Measurements from ENCODE around the gene SLC16A14. TPM values are rescaled to one million over a fixed set of nuclear protein-coding genes. Genes with fewer than 3 reads are reported as not detected.

SLC16A14 gene
- total and polyA plus RNA-seq, 2 of the 8 experiments (the other 6 are each of a cell fraction or from before 2014, with no cell fraction given) = 2.1 to 3.0 TPM

- no peak overlapping the region for H4K91ac ChIP-seq (replicated peaks; ENCODE audit: insufficient read length, low read length)
- no peak overlapping the region for H4K5ac ChIP-seq (ENCODE audit: insufficient read length, low read depth, low read length)
- 90% methylated on average over 2 of the region's 2 CpGs; no CpG with 5 or more reads in 1 of the 2 experiments for WGBS, 2 experiments (ENCODE audit: extremely low coverage in 1 of 2, insufficient coverage in 1 of 2, insufficient read length in 1 of 2, insufficient replicate concordance in 2 of 2, low coverage in 1 of 2, low lambda C conversion rate in 2 of 2, missing lambda C conversion rate in 1 of 2)
- H2BK15ac ChIP-seq (ENCODE audit: low read length) = no peak overlapping the region
- no peak overlapping the region for H3K27ac ChIP-seq (ENCODE audit: low read depth, low read length)
- no peak overlapping the region for H2AK5ac ChIP-seq (ENCODE audit: low read depth, low read length)
- no peak overlapping the region for H2AFZ ChIP-seq (ENCODE audit: low read length)
- no peak overlapping the region for H3K4me2 ChIP-seq (ENCODE audit: insufficient read depth in 1 of 2, low read depth in 2 of 2, low read length in 2 of 2)
- no peak overlapping the region for H3K9ac ChIP-seq (replicated peaks in 1 of 4; ENCODE audit: extremely low read depth in 1 of 4, low read depth in 3 of 4, low read length in 3 of 4)
- FAIRE-seq (no peak), DNase-seq (ENCODE audit: low read depth in 1 of 2, low spot score in 2 of 2) (no peak)
- no peak overlapping the region for H2BK12ac ChIP-seq (ENCODE audit: low read depth, low read length)
- H3K14ac ChIP-seq (ENCODE audit: insufficient read length) = no peak overlapping the region
- H2BK5ac ChIP-seq (ENCODE audit: low read depth, low read length) = no peak overlapping the region
- no peak overlapping the region for H2BK20ac ChIP-seq (ENCODE audit: low read length)
- no peak overlapping the region for H3K56ac ChIP-seq (replicated peaks; ENCODE audit: insufficient read length, low read depth, low read length)
- H4K20me1 ChIP-seq (replicated peaks in 1 of 2; ENCODE audit: control insufficient read depth in 1 of 2, insufficient read depth in 2 of 2, low read length in 2 of 2) = no peaks in the 10 kb centered on the region
- H3K4me1 ChIP-seq (replicated peaks in 1 of 4; ENCODE audit: control insufficient read depth in 3 of 4, insufficient read depth in 4 of 4, low read length in 3 of 4) = no peaks in the 10 kb centered on the region
- TF ChIP-seq RBBP5 (IDR thresholded peaks at IDR 0.05; ENCODE audit: borderline replicate concordance, low read depth, low read length) = no peak
- TF ChIP-seq TBP (IDR thresholded peaks at IDR 0.05; ENCODE audit: low read depth, low read length) = no peak
- TF ChIP-seq KDM5A (IDR thresholded peaks at IDR 0.05; ENCODE audit: low read length) = no peak
- TF ChIP-seq TAF7 (optimal IDR thresholded peaks at IDR 0.05; ENCODE audit: borderline replicate concordance, low read depth, low read length) = no peak
- 0 out of 4 replicates have a peak, but pooled peaks of 1 of the 3 experiments have one; percentile 2 for TF ChIP-seq CTCF (IDR thresholded peaks at IDR 0.05; ENCODE audit: control extremely low read depth in 1 of 3, insufficient read depth in 1 of 3, low read depth in 1 of 3, low read length in 3 of 3)
- TF ChIP-seq MAFK (IDR thresholded peaks at IDR 0.05; ENCODE audit: low read depth, low read length) = no peak
- TF ChIP-seq CBX5 (IDR thresholded peaks at IDR 0.05; ENCODE audit: low read depth, low read length) = no peak
- no peak for TF ChIP-seq TAF1 (IDR thresholded peaks at IDR 0.05; ENCODE audit: low read depth, low read length)
- no peak for TF ChIP-seq SP4 (IDR thresholded peaks at IDR 0.05; ENCODE audit: low read length)
- TF ChIP-seq RAD21 (IDR thresholded peaks at IDR 0.05 in 1 of 2, conservative IDR thresholded peaks at IDR 0.05 in 1 of 2; ENCODE audit: low read depth in 2 of 2, low read length in 2 of 2) = peak in 1 of 2 experiments; percentile 14; a peak in 1 of 4 replicates
- H3K36me3 ChIP-seq (ENCODE audit: control insufficient read depth in 2 of 4, insufficient read depth in 4 of 4, low read length in 3 of 4) = no peaks in the 10 kb centered on the region
- no peaks in the 10 kb centered on the region for H3K79me2 ChIP-seq (ENCODE audit: control insufficient read depth in 1 of 2, insufficient read depth in 2 of 2, low read length in 2 of 2)
- no peak overlapping the region for H2BK120ac ChIP-seq (replicated peaks; ENCODE audit: low read depth, low read length)
- H3K23ac ChIP-seq (ENCODE audit: insufficient read length) = no peak overlapping the region
- no peak overlapping the region for H4K8ac ChIP-seq (ENCODE audit: extremely low read depth, insufficient read depth, low read length)
- no peaks in the 10 kb centered on the region for H3K9me3 ChIP-seq (ENCODE audit: insufficient read depth in 2 of 2, low read depth in 1 of 2, low read length in 1 of 2)
- H3K4me3 ChIP-seq (ENCODE audit: extremely low read depth in 1 of 4, insufficient read depth in 2 of 4, low read depth in 3 of 4, low read length in 4 of 4) = no peak overlapping the region
- H3K4ac ChIP-seq (replicated peaks; ENCODE audit: insufficient read length, low read depth, low read length) = no peak overlapping the region
- POLR2A ChIA-PET (ENCODE audit: partially characterized antibody) = no interaction called here
- CTCF ChIA-PET (ENCODE audit: partially characterized antibody) = no interaction called here
- no peak overlapping the region for H3K18ac ChIP-seq (ENCODE audit: extremely low read depth, low read length)
- H3K23me2 ChIP-seq (ENCODE audit: low read depth, low read length) = no peaks in the 10 kb centered on the region; the same call in 1 of the 2 replicates
- H3K79me1 ChIP-seq (ENCODE audit: low read depth, low read length) = no peaks in the 10 kb centered on the region
- no peaks in the 10 kb centered on the region for H3K27me3 ChIP-seq (replicated peaks in 1 of 4; ENCODE audit: control insufficient read depth in 3 of 4, extremely low read depth in 1 of 4, insufficient read depth in 3 of 4, low read length in 3 of 4)
Measured at GRCh38 chr2:230043461-230043860, 25.3 kb downstream of the SLC16A14 start.
